Astrocyte of the cerebellum (primary cell): ENCODE data around the gene SLC39A12.

ENCODE experiments used
- DNase-seq: peaks from one replicate; pipeline ENCODE4 v3.0.0-alpha.2; 2011; ENCODE audit warnings: low read depth
- H3K4me3 ChIP-seq: 2 replicates; pipeline ENCODE4 v1.5.1; 2011; ENCODE audit warnings: mild to moderate bottlenecking, low read depth, low read length, moderate library complexity
- in situ Hi-C: cut with HindIII; loops from 2 replicates; pipeline ENCODE4 v1.10.0; 2017; ENCODE audit warnings: low sequenced_read_pairs
- TF ChIP-seq, protein P1 (sequence below): IDR thresholded peaks from 2 replicates; pipeline ENCODE4 v1.5.1; 2012; ENCODE audit warnings: low read length, low read depth, moderate library complexity, mild to moderate bottlenecking; ENCODE audit errors: missing control alignments

SLC39A12 gene

DNA sequence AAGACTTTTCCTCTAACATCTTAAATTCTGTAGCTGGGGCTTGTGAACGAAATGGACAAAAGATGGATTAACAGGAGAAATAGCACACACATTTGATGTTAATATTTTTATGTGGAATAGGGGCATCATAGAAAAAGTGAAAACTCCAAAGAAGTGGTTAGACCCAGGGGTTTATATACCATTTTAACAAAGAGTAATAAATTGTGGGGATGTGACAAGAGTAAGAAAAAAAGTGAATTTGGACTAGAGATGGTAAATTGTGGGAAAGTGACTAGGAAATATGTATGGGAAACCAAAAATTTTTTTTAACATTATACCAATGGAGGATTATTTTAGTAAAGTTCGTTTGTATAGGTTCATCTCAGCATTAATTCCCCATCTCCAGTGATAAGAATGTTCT is 8.2 kb downstream of the SLC39A12 start:
- TF ChIP-seq, protein P1, sequence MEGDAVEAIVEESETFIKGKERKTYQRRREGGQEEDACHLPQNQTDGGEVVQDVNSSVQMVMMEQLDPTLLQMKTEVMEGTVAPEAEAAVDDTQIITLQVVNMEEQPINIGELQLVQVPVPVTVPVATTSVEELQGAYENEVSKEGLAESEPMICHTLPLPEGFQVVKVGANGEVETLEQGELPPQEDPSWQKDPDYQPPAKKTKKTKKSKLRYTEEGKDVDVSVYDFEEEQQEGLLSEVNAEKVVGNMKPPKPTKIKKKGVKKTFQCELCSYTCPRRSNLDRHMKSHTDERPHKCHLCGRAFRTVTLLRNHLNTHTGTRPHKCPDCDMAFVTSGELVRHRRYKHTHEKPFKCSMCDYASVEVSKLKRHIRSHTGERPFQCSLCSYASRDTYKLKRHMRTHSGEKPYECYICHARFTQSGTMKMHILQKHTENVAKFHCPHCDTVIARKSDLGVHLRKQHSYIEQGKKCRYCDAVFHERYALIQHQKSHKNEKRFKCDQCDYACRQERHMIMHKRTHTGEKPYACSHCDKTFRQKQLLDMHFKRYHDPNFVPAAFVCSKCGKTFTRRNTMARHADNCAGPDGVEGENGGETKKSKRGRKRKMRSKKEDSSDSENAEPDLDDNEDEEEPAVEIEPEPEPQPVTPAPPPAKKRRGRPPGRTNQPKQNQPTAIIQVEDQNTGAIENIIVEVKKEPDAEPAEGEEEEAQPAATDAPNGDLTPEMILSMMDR = no peak
- no peak for DNase-seq
- no peak overlapping the region for H3K4me3 ChIP-seq
- in situ Hi-C loops = no loop called here

DNA sequence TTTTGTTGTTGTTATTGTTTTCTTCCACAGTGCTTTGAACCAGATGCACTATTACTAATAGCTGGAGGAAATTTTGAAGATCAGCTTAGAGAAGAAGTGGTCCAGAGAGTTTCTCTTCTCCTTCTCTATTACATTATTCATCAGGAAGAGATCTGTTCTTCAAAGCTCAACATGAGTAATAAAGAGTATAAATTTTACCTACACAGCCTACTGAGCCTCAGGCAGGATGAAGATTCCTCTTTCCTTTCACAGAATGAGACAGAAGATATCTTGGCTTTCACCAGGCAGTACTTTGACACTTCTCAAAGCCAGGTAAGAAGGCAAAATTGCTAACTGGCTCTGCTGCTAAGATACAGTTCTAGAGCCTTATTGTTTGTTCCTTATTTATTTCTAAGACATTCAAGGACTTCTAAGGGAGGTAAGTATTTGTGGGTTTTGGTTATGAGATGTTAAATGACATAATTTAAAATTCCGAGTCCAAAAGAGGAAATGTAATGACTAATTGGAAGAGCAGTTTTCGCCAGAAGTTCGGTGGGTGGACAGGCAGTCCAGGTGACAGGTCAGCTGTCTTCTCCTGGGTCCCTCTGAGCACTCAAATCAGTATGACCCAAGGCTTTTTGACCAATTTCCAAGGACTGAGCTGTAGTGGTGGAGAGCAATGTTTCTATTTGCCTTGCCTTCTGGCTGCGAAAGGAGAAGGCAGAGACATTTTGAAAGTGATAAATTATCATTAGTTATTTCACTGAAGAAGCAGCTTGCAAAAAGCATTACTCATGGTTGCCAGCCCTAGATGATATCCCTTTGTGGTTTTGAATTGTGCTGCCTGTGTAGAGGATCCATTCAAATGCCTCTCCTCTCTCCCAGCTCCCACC is 10.1 kb downstream of the SLC39A12 start:
- TF ChIP-seq, protein P1 = no peak
- H3K4me3 ChIP-seq = no peak overlapping the region
- peak; percentile 20 for DNase-seq
- in situ Hi-C loops = no loop called here

DNA sequence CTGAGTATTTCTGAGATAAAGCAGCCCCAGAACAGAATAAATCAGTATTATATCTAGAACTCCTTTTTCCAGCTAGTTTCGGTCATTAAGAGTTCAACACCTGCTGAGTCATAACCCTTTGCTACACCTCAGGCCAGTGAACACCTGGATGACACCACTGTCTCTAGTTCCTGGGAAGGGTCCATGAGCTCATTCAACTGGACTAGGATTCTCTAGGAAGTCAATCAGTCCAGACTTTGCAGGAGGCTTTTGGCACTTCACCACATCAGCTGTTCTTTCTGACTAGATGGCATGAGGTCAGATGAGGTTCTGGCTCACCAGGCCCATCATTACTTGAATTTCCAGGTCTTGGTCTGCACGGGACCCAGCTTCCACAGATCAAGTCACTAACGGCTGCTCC is 11.7 kb downstream of the SLC39A12 start:
- H3K4me3 ChIP-seq = no peak overlapping the region
- DNase-seq = no peak
- TF ChIP-seq, protein P1 = no peak
- in situ Hi-C loops = no loop called here

DNA sequence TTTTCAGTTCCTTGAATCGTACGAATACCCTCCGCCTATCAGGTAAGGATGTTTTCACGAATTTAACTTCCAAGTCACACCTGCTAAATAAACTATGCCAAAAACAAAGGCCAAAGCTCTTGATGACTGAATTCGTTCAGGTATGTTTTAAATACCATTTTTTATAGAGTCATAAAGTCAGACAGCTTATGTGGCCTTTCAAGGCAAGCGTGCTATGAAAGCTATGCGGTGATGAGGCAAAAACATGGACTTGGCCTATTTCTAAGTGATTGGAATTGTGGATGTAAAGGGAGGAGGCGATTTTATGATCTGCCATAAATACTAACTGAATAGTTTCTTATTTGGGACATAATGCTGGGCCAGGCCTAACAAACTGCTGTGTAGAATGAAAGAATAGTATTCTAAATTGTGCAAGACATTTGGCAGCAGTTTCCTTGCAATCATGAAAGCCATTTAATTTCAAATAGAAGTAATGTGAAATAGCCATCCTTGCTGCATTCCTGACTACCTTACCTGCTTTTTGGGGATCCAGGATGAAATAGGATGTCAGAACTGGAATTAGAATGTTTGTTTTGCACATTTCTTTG is 14.0 kb downstream of the SLC39A12 start:
- no peak for DNase-seq
- no peak overlapping the region for H3K4me3 ChIP-seq
- in situ Hi-C loops = no loop called here
- TF ChIP-seq, protein P1 = no peak

DNA sequence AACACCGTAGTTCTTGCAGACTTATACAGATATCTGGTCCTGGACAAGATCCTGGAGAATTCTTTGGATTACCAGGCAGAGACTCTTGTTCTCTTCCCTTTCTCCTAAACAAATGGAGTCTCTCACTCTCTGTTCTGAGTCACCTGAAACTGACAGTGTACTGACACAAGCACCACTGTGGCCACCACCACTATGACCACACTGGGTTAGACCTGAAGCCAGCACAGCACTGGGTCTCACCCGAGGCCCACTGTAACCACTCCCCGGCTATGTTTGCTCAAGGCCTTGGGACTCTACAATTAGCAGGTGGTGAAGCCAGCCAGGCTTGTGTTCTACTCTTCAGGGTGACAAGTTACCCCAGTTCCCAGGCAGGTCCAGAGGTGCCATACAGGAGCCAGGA is 22.8 kb downstream of the SLC39A12 start:
- no peak overlapping the region for H3K4me3 ChIP-seq
- in situ Hi-C loops = no loop called here
- TF ChIP-seq, protein P1 = no peak
- no peak for DNase-seq

DNA sequence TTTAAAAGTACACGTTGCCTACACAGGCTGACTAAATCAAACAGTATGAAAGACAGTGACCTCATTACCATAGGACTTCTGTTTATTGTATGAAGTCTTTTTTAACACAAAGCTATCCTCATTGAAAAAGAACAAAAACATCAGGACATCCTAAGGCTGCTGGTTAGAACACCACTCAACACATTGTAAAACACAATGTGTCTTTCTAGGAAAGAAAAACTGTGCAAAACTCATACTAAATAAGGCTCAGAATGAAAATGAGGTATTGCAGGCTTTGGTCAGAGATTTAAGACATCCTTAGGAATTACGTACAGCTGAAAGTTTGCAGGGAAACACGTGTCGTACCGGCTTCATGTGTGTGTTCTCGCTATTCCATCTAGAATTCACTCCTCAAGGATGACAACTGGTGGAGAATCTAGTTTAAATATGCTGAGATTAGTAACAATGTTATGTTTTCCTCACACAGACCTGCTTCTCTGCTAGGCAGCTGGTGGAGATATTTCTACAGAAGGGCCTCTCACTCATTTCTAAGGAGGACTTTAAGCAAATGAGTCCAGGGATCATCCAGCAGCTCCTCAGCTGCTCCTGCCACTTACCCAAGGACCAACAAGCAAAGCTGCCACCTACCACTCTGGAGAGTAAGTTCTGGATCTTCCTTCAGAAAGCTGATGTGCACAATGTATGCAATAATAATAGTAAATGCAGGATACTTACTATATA is 29.3 kb downstream of the SLC39A12 start:
- H3K4me3 ChIP-seq = no peak overlapping the region
- DNase-seq = no peak
- in situ Hi-C loops = no loop called here
- TF ChIP-seq, protein P1 = no peak
